Measurements from ENCODE around the gene RPL21.
"Not testable (repeated sequence)": the region's sequence is repeated elsewhere in the genome, so short reads cannot be mapped to it uniquely, and the experiment has no call there.

The RPL21 gene

GRCh38 chr13:27290715-27291114 is 39.4 kb downstream of the RPL21 start:
- no peak overlapping the region for H3K4me3 ChIP-seq (ENCODE audit: low read length)
- TF ChIP-seq ZNF274 (IDR thresholded peaks at IDR 0.05; ENCODE audit: low read depth, low read length), result no peak

- not testable (repeated sequence) for H3K4me3 ChIP-seq (ENCODE audit: low read length)
These were observed 40.6 kb downstream of the RPL21 start for GRCh38 chr13:27291967-27292366.

- no peak for TF ChIP-seq ZNF274 (IDR thresholded peaks at IDR 0.05; ENCODE audit: low read depth, low read length)
These were observed 41.8 kb downstream of the RPL21 start for GRCh38 chr13:27293076-27293691.

GRCh38 chr13:27293873-27294515 is 42.6 kb downstream of the RPL21 start:
- TF ChIP-seq ZNF274 (IDR thresholded peaks at IDR 0.05; ENCODE audit: low read depth, low read length), result no peak
- no peak overlapping the region for H3K4me3 ChIP-seq (ENCODE audit: low read length)

More at GRCh38 chr13:27293076-27293691, 41.8 kb downstream of the RPL21 start:
- H3K4me3 ChIP-seq (ENCODE audit: low read length), result no peak overlapping the region

GRCh38 chr13:27295096-27295495 is 43.7 kb downstream of the RPL21 start:
- no peak overlapping the region for H3K4me3 ChIP-seq (ENCODE audit: low read length)
- TF ChIP-seq ZNF274 (IDR thresholded peaks at IDR 0.05; ENCODE audit: low read depth, low read length), result no peak

- TF ChIP-seq ZNF274 (IDR thresholded peaks at IDR 0.05; ENCODE audit: low read depth, low read length), result no peak
These were observed 44.3 kb downstream of the RPL21 start for GRCh38 chr13:27295660-27296059.

GRCh38 chr13:27296496-27296895 is 45.1 kb downstream of the RPL21 start:
- no peak overlapping the region for H3K4me3 ChIP-seq (ENCODE audit: low read length)

More at GRCh38 chr13:27295660-27296059, 44.3 kb downstream of the RPL21 start:
- H3K4me3 ChIP-seq (ENCODE audit: low read length), result no peak overlapping the region

GRCh38 chr13:27298849-27299248 is 47.5 kb downstream of the RPL21 start:
- H3K4me3 ChIP-seq (ENCODE audit: low read length), result no peak overlapping the region

More at GRCh38 chr13:27296496-27296895, 45.1 kb downstream of the RPL21 start:
- no peak for TF ChIP-seq ZNF274 (IDR thresholded peaks at IDR 0.05; ENCODE audit: low read depth, low read length)

GRCh38 chr13:27300406-27300805 is 49.0 kb downstream of the RPL21 start:
- H3K4me3 ChIP-seq (ENCODE audit: low read length), result not testable (repeated sequence)

More at GRCh38 chr13:27298849-27299248, 47.5 kb downstream of the RPL21 start:
- TF ChIP-seq ZNF274 (IDR thresholded peaks at IDR 0.05; ENCODE audit: low read depth, low read length), result no peak

GRCh38 chr13:27300941-27301586 is 49.7 kb downstream of the RPL21 start:
- TF ChIP-seq ZNF274 (IDR thresholded peaks at IDR 0.05; ENCODE audit: low read depth, low read length), result no peak
- H3K4me3 ChIP-seq (ENCODE audit: low read length), result no peak overlapping the region

GRCh38 chr13:27302643-27303262 is 51.4 kb downstream of the RPL21 start:
- no peak for TF ChIP-seq ZNF274 (IDR thresholded peaks at IDR 0.05; ENCODE audit: low read depth, low read length)
- H3K4me3 ChIP-seq (ENCODE audit: low read length), result no peak overlapping the region

- no peak overlapping the region for H3K4me3 ChIP-seq (ENCODE audit: low read length)
- TF ChIP-seq ZNF274 (IDR thresholded peaks at IDR 0.05; ENCODE audit: low read depth, low read length), result no peak
These were observed 52.7 kb downstream of the RPL21 start for GRCh38 chr13:27304099-27304498.

GRCh38 chr13:27304611-27305010 is 53.3 kb downstream of the RPL21 start:
- TF ChIP-seq ZNF274 (IDR thresholded peaks at IDR 0.05; ENCODE audit: low read depth, low read length), result no peak

More at GRCh38 chr13:27304611-27305010, 53.3 kb downstream of the RPL21 start:
- no peak overlapping the region for H3K4me3 ChIP-seq (ENCODE audit: low read length)
